ENCODE data around the gene ATRIP. TPM values are rescaled to one million over a fixed set of nuclear protein-coding genes. Genes with fewer than 3 reads are reported as not detected.

The ATRIP gene
- polyA plus RNA-seq, 3 donors from 2014 or later: 6.4 to 12.6 (median 6.6) TPM

DNA sequence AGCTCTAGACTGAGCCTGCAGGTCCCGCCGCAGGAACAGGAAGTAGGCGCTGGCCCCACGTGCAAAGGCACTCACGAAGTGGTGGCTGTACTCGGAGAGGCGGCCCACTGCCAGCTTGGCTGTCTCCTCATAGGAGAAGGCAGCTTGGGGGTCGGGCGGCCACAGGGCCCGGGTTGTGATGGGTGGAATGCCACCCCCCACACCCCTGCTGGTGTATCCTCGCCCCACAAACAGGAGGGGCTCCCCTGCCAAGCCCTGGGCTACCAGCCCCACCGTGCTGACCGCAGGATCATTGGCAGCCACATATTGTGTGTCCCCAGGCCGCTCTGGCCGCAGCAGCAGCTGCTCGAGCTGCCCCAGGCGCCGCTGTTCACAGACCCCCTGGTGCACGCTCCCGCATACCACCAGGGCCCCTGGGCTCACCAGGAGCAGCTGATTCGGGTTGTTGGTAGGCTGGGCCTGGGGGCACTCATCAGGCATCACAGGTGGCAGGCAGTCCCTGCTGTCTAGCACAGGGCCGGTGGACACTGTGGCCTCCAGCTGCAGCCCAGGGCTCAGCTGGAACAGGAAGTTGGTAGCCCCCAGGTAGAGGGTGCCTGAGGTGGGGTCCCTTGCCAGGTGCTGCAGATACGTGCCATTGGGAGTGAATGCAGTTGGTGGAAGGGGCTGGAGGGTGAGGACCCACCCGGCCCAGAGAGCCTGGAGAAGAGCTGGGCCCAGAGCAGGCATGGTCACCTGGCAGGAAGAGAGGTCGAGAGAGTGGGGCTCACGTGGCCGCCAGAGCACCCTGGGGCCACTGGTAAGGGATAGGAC, 22.4 kb upstream of the ATRIP start:
- DNase-seq: no peak
- Mint-ChIP-seq H3K4me1 (peaks cover 0 to 3% of the 10 kb centered on the region in 2 donors), H3K36me3 (no peaks in the 10 kb centered on the region), H3K27me3 (ENCODE audit: low read depth in 3 of 3) (peaks cover 3 to 4% (median 4%) of the 10 kb centered on the region in 3 donors), H3K9me3 (no peaks in the 10 kb centered on the region), H3K27ac (no peak overlapping the region), H3K4me3 (no peak overlapping the region)

DNA sequence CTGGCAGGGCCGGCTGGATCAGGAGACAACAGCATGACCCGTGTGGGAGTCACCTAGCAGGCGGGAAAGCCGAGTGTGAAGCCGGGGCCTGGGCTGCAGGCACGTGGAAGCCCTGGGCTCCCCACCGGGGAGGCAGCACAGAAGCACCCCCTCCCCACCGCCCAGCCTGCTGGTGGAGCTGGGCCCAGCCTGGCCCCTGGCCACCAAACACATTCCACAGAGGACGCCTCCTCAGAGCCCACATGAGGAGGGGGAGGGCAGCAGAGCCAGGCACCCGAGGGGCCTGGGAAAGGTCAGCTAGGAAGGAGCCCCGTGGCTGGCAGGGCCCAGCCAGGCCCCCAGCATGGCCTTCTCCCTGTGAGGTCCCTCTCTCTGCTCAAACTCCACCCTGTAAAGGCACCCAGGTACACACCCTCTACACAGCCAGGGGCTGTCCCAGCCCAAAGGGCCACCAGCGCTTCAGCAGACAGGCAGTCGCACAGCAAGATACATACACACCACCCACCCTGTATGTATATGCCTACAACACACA, 21.2 kb upstream of the ATRIP start:
- H3K4me1 Mint-ChIP-seq: peaks cover 0 to 10% of the 10 kb centered on the region in 2 donors
- no peak overlapping the region for H3K4me3 Mint-ChIP-seq
- H3K9me3 Mint-ChIP-seq: no peaks in the 10 kb centered on the region
- H3K27me3 Mint-ChIP-seq (ENCODE audit: low read depth in 3 of 3): peaks cover 3 to 4% (median 4%) of the 10 kb centered on the region in 3 donors
- no peaks in the 10 kb centered on the region for H3K36me3 Mint-ChIP-seq
- peak overlapping the region in 1 of 6 donors; percentile 5 for H3K27ac Mint-ChIP-seq
- no peak for DNase-seq

DNA sequence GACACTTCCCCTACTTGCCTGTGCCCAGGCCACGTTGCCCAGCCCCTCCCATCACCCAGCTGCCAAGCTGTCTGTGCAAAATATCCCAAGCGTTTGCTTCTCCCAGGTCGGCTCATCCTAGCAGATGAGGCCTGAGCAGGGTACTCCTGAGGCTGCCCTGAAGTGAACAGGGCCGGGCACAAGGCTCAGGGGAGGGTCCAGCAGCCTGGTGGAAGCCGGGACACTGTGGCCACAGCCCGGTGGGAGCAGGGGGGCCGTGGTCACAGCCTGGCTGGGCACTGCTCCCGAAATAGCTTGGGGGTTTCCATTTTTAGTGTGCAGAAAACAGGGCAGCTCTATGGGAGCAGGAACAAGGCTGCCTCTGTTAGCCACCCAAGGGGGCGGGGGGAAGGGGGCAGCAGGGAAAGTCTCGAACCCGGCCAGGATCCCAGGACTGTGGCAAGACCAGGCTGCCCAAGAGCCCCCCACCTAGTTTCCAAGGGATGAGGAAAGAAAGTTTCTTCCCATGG, 20.1 kb upstream of the ATRIP start:
- peaks cover 3 to 4% (median 4%) of the 10 kb centered on the region in 3 donors for H3K27me3 Mint-ChIP-seq (ENCODE audit: low read depth in 3 of 3)
- no peaks in the 10 kb centered on the region for H3K9me3 Mint-ChIP-seq
- no peak overlapping the region for H3K4me3 Mint-ChIP-seq
- H3K36me3 Mint-ChIP-seq: no peaks in the 10 kb centered on the region
- H3K27ac Mint-ChIP-seq: no peak overlapping the region
- peaks cover 0 to 15% of the 10 kb centered on the region in 2 donors for H3K4me1 Mint-ChIP-seq
- no peak for DNase-seq

DNA sequence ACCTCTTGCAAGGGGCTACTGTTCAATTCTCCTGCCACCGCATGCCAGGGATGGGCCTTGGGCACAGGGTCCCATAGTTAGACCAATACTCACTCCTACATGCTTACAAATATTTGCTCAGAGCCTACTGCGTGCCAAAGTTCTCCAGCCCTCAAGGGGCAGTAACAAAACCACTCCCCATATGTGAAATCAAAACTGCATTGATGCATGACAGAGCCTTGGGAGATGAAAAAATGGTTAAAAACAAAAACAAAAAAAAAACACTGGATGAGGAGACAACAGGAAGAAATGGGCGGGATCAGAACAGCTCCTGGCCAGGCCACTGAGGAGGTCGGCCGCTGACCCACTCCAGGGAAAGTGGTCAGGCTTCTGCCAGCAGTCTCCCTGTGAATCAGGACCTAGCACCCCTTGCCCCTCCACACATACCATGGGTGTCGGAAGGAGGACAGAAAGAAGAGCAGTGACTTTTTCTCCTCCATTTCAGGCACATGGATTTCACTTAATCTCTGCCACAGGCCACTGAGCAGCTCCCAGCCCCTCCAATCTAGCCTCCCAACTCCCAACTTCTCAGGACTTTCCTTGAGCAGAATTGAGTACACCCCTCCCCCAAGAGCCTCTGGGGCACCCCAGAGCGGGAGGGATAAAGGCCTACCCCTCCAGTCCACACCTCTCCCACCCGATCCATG, 19.4 kb upstream of the ATRIP start:
- peak overlapping the region; percentile 4 to 61 (median 33) for H3K4me3 Mint-ChIP-seq
- H3K9me3 Mint-ChIP-seq: no peaks in the 10 kb centered on the region
- no peak for DNase-seq
- H3K36me3 Mint-ChIP-seq: peaks cover 0 to 3% (median 0%) of the 10 kb centered on the region in 3 donors
- H3K27me3 Mint-ChIP-seq (ENCODE audit: low read depth in 3 of 3): peaks cover 3 to 4% (median 4%) of the 10 kb centered on the region in 3 donors
- H3K4me1 Mint-ChIP-seq: peaks cover under 1 to 15% of the 10 kb centered on the region in 2 donors
- H3K27ac Mint-ChIP-seq: peak overlapping the region in 1 of 6 donors; percentile 19

DNA sequence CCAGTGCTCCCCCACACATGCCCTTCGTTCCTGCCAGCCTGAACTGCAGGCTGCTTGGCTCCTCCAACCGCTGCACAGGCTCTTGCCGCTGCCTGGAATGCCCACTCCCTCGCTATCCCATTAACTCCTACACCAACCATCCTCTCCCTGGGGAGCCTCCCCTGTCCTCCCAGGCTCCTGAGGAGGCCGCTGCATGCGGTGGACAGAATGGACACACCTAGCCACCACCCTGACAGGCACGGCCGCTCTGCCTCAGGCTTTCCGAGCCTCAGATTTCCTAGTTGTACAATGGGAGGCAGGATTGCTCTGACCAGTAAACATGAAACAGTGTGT, 18.9 kb upstream of the ATRIP start:
- Mint-ChIP-seq H3K27me3 (ENCODE audit: low read depth in 3 of 3) (peaks cover 3 to 4% (median 4%) of the 10 kb centered on the region in 3 donors), H3K36me3 (peaks cover 0 to 7% (median 0%) of the 10 kb centered on the region in 3 donors), H3K4me3 (peak overlapping the region; percentile 53 to 70 (median 63)), H3K27ac (no peak overlapping the region), H3K4me1 (peaks cover 5 to 17% of the 10 kb centered on the region in 2 donors), H3K9me3 (no peaks in the 10 kb centered on the region)
- DNase-seq: no peak

DNA sequence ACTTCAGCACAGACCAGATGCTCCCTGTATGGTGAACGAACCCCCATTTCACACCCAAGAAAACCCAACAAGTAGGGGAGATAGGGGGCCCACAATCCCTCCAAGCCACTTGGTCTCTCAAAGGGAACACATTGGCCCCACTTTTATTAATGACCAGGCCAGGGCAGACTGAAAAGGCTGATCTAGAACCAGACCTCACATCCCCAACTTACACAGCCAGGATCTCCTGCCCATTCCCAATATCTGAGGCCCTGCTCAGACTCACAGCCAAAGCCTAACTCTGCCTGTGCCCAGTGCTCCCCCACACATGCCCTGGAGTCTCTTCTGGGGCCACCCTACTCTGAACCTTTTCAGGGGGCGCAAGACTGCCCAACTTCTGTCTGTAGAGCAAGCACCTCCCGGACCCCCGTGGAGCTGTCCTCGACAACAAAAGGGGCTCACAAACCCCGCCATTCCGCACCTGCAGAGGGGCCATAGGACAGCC, 18.4 kb upstream of the ATRIP start:
- Mint-ChIP-seq H3K27me3 (ENCODE audit: low read depth in 3 of 3) (peaks cover 2 to 4% (median 3%) of the 10 kb centered on the region in 3 donors), H3K4me3 (peak overlapping the region; percentile 53 to 70 (median 63)), H3K4me1 (peaks cover 5 to 17% of the 10 kb centered on the region in 2 donors), H3K27ac (peak overlapping the region in 2 of 6 donors; percentile 34 to 35), H3K9me3 (no peaks in the 10 kb centered on the region), H3K36me3 (peaks cover 0 to 7% (median 0%) of the 10 kb centered on the region in 3 donors)
- no peak for DNase-seq

DNA sequence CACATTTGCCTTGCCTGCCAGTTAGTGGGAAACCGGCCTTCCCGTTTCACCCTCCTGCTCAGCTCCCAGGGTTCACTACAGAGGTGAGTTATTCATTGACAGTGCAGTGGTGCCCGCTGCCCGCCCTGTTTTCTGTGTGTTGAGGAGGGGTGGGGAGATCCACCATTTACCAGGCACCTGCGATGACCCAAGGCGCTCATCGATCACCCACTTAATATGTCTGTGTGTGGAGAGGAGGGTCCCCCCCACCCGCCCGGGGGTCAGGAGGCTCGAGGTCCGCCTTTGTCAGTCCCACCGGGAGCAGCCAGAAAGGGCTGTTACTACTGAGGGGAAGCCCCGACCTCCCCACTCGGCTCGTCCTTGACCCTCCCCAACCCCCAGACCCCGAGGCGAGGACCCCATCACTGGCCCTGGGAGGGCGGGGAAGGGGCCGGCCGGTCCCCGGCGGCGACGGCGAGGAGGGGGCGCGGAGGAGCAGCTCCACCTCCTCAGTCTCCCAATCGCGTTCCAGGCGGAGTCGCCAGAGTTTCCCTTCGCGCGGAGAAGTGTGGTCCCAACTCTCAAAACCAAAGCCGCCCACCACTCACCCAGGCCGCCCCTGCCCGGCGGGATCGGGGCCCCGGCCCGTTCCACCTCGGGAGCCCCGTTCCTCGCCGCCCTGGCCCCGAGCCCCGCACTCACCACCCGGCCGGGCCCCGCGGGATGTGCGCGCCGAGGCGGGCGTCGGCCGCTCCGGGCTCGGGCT, 17.8 kb upstream of the ATRIP start:
- peaks cover 2 to 4% (median 3%) of the 10 kb centered on the region in 3 donors for H3K27me3 Mint-ChIP-seq (ENCODE audit: low read depth in 3 of 3)
- peak overlapping the region in 1 of 6 donors; percentile 34 for H3K27ac Mint-ChIP-seq
- H3K4me1 Mint-ChIP-seq: peaks cover 5 to 17% of the 10 kb centered on the region in 2 donors
- H3K4me3 Mint-ChIP-seq: peak overlapping the region; percentile 53 to 70 (median 63)
- no peak for DNase-seq
- H3K9me3 Mint-ChIP-seq: no peaks in the 10 kb centered on the region
- H3K36me3 Mint-ChIP-seq: peaks cover 0 to 7% (median 0%) of the 10 kb centered on the region in 3 donors

DNA sequence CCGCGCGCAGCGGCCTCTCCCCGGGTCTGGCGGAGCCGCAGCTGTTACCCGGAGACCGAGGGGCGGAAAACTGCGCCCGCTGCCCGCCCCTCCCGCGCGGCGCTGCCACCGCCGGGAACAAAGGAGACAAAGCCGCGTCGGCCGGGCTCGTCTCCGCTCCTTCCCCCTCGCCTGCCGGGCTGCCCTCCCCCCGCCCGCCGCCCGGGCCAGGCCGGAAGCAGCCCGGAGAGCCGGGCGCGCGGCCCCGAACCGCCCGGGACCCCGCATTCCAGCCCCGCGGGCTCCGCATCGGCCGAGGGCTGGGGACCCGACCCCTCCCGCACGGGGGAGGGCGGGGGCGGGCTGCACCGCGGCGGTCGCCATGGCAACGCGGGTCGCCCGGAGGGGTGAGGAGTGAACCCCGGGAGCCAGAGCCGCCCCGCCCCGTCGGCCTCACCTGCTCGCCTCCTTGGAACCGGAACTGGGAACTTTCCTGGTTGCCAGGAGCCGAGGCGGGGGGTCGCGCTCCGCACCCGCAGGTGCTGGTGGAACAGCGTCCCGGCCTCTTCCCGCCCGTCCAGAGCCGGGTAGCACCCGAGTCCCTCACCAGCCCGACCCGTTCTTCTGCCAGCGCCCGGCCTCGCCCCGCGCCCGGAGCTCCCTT, 17.1 kb upstream of the ATRIP start:
- Mint-ChIP-seq H3K9me3 (no peaks in the 10 kb centered on the region), H3K4me3 (peak overlapping the region; percentile 63 to 83 (median 76))

DNA sequence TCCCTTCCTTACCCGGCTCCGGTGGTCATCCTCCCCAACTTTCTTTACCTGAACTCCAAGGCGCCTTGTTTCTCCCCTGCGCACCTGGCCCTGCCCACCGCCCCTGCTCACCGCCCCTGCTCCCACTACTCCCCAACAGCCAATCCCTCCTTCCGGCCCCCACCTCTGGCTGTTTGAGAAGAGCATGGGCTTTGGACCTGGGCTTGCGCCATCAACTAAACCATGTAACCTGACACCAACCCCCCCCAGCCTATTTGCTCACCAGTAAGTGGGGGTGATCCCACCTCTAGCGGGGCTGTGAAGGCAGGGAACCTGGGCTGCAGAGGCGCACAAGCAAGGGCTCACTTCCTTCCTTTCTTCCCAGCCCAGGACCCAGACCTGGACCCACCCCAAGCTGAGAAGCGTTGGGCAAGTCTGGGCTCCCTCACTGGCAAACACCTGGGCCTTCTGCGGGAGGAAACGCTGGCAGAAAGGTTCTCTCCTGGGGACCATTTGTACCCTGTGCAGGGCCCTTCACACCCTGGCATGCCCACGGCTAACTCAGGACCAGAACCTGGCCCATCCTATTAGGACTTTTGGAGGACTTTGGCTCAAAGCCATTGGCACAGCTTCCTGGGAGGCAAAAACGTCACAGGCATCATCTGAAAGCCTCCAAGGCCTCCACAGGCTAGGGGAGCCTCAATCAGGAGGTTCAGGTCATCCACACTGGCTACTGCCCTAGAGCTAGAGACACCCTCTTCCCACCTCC, 16.4 kb upstream of the ATRIP start, which contains the start of gene PLXNB1:
PLXNB1 (minus strand) TSS at position 127 of the 748 bp plus-strand sequence. CDS start 5,475 bp downstream, outside the sequence.
- Mint-ChIP-seq H3K4me1 (peaks cover 13 to 22% of the 10 kb centered on the region in 2 donors), H3K36me3 (peaks cover 0 to 7% (median 0%) of the 10 kb centered on the region in 3 donors), H3K9me3 (no peaks in the 10 kb centered on the region), H3K27ac (peak within 1 kb of the TSS in 5 of 6 donors; percentile 24 to 83 (median 34)), H3K4me3 (peak within 1 kb of the TSS; percentile 63 to 83 (median 76)), H3K27me3 (ENCODE audit: low read depth in 3 of 3) (peaks cover 2 to 4% (median 3%) of the 10 kb centered on the region in 3 donors)
- DNase-seq: no peak

More for the DNA sequence above, 17.1 kb upstream of the ATRIP start:
- Mint-ChIP-seq H3K36me3 (peaks cover 0 to 7% (median 0%) of the 10 kb centered on the region in 3 donors), H3K27me3 (ENCODE audit: low read depth in 3 of 3) (peaks cover 2 to 4% (median 3%) of the 10 kb centered on the region in 3 donors), H3K27ac (peak overlapping the region in 2 of 6 donors; percentile 24 to 34), H3K4me1 (peaks cover 11 to 20% of the 10 kb centered on the region in 2 donors)
- peak; percentile 48 to 58 (median 48) for DNase-seq

DNA sequence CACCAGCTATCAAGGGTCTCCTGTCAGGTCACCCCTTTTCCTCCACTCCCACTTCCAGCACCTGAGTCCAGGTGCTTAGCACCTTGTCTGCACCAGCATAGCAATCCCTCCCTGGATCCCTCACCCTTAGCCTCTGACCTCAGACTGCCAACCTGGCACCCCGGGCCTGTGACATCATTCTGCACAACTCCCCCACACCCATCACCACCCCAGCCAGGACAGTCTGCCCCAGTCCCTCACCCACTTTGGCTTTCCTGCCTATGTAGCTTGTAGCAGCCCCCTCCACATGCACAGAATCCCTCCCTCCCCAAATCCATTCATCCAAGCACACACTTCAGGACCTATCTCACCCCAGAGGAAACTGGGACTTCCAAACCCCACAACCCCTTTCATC, 15.8 kb upstream of the ATRIP start:
- peaks cover 13 to 24% of the 10 kb centered on the region in 2 donors for H3K4me1 Mint-ChIP-seq
- no peaks in the 10 kb centered on the region for H3K9me3 Mint-ChIP-seq
- peaks cover 0 to 7% (median 0%) of the 10 kb centered on the region in 3 donors for H3K36me3 Mint-ChIP-seq
- H3K4me3 Mint-ChIP-seq: peak overlapping the region; percentile 63 to 83 (median 76)
- peak overlapping the region in 3 of 6 donors; percentile 20 to 40 (median 34) for H3K27ac Mint-ChIP-seq
- H3K27me3 Mint-ChIP-seq (ENCODE audit: low read depth in 3 of 3): peaks cover 2 to 4% (median 3%) of the 10 kb centered on the region in 3 donors
- no peak for DNase-seq

DNA sequence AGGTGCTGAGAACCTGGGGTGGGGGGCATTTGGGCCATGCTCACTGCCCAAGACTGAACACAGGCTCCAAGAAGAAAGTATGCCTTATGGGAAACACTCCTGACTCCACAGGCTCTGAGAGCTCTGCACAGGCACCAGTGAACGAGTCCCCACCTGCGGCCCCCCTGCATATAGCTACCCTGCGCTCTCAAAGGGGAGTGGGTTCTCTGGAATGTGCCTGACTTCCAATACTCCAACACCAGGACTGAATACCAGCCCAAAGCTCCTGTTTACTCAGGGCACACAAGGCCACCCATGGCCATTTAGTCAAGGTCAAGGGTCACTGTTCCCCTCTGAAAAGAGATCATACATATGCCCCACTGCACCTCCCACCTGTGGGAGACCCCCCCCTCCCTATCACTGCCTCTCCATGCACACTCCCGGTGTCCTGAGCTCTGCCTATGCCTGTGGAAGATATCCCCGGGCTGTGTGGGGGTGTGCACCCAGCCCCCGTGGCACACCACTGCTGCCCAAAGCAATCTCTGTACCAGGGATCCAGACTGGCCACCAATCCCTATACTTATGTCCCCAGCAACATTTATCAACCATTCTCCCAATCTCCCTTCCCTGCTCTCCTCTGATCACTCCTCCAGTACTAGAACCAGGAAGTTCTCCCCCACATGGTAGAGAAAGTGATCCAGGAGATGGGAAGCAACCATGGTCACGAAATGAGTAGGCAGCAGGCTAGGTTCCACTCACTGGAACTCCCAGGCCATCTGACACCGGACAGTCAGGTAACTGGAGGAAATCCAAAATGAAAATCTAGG, 15.1 kb upstream of the ATRIP start:
- H3K9me3 Mint-ChIP-seq: no peaks in the 10 kb centered on the region
- H3K4me3 Mint-ChIP-seq: peak overlapping the region; percentile 63 to 83 (median 76)
- H3K27me3 Mint-ChIP-seq (ENCODE audit: low read depth in 3 of 3): peaks cover 2 to 4% (median 3%) of the 10 kb centered on the region in 3 donors
- peak overlapping the region in 2 of 6 donors; percentile 20 to 34 for H3K27ac Mint-ChIP-seq
- H3K4me1 Mint-ChIP-seq: peaks cover 13 to 24% of the 10 kb centered on the region in 2 donors
- H3K36me3 Mint-ChIP-seq: peaks cover 0 to 7% (median 0%) of the 10 kb centered on the region in 3 donors
- DNase-seq: no peak
